Fibroblast of skin of right biceps (primary cell): Measurements from ENCODE around the gene SNRPB.
"Not testable (repeated sequence)": the region's sequence is repeated elsewhere in the genome, so short reads cannot be mapped to it uniquely, and the experiment has no call there.

Experiments used
- DNase-seq: peaks from one replicate; pipeline ENCODE4 v3.0.0-alpha.2; 2013

The SNRPB gene

GRCh38 chr20:2470423-2471193 is at the start of gene SNRPB:
Gene SNRPB (minus strand): TSS chr20:2470789. CDS start chr20:2470690, 99 bp downstream.
- DNase-seq, result peak; percentile 99

- DNase-seq, result peak; percentile 88
Measured at GRCh38 chr20:2519115-2519809, 48.7 kb upstream of the SNRPB start.

- DNase-seq, result no peak
Measured at GRCh38 chr20:2518558-2518957, 48.0 kb upstream of the SNRPB start.

- no peak for DNase-seq
Measured at GRCh38 chr20:2518096-2518495, 47.5 kb upstream of the SNRPB start.

GRCh38 chr20:2516399-2516798 is 45.8 kb upstream of the SNRPB start:
- no peak for DNase-seq

- DNase-seq, result peak; percentile 18
Measured at GRCh38 chr20:2515203-2515602, 44.6 kb upstream of the SNRPB start.

- no peak for DNase-seq
Measured at GRCh38 chr20:2509794-2510193, 39.2 kb upstream of the SNRPB start.

- DNase-seq, result peak; percentile 23
Measured at GRCh38 chr20:2509468-2509781, 38.8 kb upstream of the SNRPB start.

- peak; percentile 84 for DNase-seq
Measured at GRCh38 chr20:2508631-2509467, 38.3 kb upstream of the SNRPB start, which contains the start of gene ZNF343. Gene ZNF343 (minus strand): TSS chr20:2508915. CDS start chr20:2493895, 15,020 bp downstream.

- DNase-seq, result peak; percentile 37
Measured at GRCh38 chr20:2507875-2508630, 37.5 kb upstream of the SNRPB start.

GRCh38 chr20:2507464-2507863 is 36.9 kb upstream of the SNRPB start:
- DNase-seq, result peak; percentile 21

GRCh38 chr20:2506426-2506825 is 35.8 kb upstream of the SNRPB start:
- DNase-seq, result not testable (repeated sequence)

- not testable (repeated sequence) for DNase-seq
Measured at GRCh38 chr20:2504803-2505202, 34.2 kb upstream of the SNRPB start.

- not testable (repeated sequence) for DNase-seq
Measured at GRCh38 chr20:2502808-2503384, 32.3 kb upstream of the SNRPB start.

GRCh38 chr20:2485661-2486060 is 15.1 kb upstream of the SNRPB start:
- DNase-seq, result no peak

GRCh38 chr20:2485080-2485479 is 14.5 kb upstream of the SNRPB start:
- DNase-seq, result no peak

GRCh38 chr20:2483504-2483903 is 12.9 kb upstream of the SNRPB start:
- DNase-seq, result no peak

GRCh38 chr20:2480381-2480780 is 9.8 kb upstream of the SNRPB start:
- no peak for DNase-seq

GRCh38 chr20:2476742-2477615 is 6.4 kb upstream of the SNRPB start:
- no peak for DNase-seq

GRCh38 chr20:2475850-2476741 is 5.5 kb upstream of the SNRPB start:
- DNase-seq, result no peak
